NCI-H510A treated with DMSO at 0.1 percent for 48 hours (cell line): Measurements from ENCODE around the gene REXO1.

Experiments used
- DNase-seq: peaks from one replicate; lab custom pipeline; 2025; lab: John Stamatoyannopoulos, UW

The REXO1 gene

DNA sequence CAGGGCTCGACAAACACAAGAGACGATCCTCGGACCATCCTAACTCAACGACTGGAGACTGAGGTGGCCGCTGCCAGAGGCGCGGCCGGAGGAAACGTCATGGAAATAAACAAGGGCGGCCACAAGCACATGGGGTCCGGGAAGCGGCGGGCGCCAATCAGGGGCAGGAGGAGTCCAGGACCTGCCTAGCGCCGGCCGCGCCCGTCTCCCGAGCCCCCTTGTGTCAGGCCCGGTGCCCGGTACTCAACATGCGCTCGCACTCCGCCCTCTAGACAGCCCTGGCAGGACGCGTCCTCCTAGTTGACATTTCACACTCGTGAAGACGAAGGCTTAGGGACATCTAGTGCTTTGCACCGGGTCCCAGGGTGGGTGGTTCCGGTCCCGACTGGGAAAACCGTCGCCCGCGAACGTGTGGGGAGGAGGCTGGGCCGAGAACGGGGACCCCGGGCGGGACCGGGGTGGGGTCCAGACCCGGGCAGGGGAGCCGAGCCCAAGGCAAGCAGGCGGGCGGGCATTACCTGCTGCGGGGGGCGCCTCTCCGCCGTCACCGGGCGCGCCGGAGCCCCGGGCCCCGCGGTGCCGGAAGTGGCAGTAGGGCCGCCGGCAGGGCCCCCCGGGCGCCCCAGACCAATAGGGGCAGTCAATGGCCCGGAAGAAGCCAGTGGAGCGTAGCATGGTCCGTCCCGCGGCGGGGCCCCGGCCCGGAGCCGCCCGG, 442 bp downstream of the REXO1 start:
- no peak for DNase-seq

GRCh38 chr19:1847348-1847683, 967 bp downstream of the REXO1 start:
- DNase-seq, result no peak

- no peak for DNase-seq
These were observed 1.6 kb downstream of the REXO1 start for GRCh38 chr19:1846517-1847204.

DNA sequence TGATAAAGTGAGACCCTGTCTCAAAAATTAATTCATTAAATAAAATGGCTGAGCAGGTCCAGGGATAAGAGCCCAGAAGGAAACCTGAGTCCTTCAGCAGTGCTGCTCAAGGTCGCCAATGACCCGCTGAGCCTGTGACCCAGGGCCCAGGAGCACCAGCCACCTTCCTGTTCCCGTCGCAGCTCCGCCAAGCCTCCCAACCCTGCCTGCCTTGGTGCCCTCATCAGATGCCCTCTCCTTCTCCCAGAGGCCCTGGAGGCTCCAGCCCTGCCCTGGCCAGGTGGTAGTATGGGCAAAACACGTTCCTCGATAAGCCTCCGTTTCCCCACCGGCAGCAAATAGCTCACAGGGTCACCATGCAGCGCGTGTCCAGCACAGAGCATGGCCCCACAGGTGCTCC, 2.6 kb downstream of the REXO1 start:
- DNase-seq, result no peak

DNA sequence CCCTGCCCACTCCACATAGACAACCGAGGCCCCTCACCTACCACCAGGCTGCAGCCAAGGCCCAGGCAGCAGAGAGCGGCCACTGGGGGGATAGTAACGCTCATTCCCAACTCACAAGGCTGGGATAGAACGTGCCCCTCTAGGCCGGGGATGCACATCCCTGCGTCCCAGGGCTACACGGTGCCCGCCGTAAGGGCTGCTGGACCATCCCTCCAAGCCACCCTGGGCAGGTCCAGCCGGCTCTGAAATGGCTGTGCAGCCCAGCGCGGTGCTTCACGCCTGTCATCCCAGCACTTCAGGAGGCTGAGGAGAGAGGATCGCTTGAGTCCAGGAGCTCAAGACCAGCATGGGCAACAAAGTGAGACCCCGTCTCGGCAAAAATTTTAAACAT, 3.2 kb downstream of the REXO1 start:
- no peak for DNase-seq

GRCh38 chr19:1844513-1845124, 3.7 kb downstream of the REXO1 start:
- no peak for DNase-seq

DNA sequence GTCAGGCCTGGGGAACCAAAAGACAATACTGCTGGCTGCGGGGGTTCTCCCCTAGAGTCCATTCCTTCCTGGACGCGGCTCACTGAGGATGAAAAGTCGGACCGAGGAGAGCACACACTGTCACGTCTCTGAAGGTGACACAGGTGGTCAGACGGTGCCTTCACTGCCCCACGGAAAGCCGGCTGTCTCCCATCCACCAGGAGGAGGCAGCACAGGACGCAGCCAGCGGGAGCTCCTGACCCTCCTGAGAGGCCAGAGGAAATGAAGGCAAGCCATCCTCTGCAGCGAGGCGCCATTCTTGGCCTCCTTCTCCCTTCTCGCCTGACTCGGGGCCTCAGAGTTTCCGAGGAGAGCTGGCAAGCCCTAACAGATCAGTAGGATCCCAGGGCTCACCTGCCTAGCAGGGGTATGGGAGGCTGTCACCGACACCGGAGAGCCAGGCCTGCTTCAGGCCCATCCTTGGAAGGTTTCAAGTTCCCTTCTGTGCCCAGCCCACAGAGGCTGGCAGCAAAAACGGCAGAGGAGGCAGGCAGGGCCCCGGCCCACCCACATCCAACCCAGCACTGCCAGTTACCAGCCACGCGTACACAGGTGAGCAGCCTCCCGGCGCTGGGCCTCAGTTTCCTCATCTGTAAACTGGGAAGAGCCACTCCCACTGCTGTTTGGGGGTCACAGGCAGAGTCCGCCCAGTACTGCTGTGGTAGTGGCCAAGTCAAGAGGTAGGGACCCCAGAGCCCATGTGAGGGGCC, 4.5 kb downstream of the REXO1 start:
- no peak for DNase-seq

DNA sequence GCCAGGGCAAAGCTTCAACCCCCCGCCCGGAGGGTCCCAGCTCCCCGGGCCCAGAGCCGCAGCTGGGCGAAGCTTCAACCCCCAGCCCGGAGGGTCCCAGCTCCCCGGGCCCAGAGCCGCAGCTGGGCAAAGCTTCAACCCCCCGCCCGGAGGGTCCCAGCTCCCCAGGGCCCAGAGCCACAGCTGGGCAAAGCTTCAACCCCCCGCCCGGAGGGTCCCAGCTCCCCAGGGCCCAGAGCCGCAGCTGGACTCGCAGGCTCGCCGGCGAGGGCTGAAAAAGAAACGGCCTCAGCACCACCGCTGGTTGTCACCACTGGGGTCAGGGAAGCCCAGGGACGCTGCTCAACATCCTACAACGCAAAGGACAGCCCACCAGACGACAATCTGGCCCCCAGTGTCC, 5.2 kb downstream of the REXO1 start:
- no peak for DNase-seq

DNA sequence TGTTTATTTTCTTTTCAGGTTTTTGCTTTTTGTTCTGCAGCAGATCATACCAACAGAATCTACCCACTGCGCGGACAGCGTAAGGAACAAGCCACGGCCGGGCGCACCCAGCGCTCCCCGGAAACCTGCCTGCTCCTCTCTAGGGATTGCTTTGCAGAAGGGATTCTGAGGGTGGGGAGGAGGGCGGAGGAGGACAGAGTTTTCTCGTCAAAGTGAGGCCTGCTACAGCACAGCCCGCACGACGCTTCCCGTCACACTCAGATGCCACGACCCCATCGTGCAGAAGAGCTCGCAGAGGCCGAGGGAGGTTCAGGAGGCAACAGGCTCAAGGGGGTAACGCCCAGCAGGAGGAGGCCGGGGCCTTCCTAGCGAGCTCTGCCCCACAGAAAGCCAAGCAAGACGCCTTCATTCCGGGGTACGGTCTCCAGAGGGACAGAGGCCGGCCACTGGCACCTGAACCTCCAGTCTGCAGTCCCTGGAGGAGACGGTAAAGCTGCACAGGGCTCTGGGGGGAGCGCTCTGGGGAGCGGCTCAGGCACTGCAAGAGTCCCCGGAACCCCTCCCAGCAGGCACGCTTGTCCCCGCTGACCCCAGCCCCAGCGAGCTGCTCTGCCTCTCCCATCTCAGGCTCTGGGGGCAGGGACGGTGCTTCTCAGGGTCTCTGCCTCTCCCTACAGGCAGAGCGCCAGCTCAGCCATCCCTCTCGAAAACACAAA, 6.9 kb downstream of the REXO1 start:
- no peak for DNase-seq

DNA sequence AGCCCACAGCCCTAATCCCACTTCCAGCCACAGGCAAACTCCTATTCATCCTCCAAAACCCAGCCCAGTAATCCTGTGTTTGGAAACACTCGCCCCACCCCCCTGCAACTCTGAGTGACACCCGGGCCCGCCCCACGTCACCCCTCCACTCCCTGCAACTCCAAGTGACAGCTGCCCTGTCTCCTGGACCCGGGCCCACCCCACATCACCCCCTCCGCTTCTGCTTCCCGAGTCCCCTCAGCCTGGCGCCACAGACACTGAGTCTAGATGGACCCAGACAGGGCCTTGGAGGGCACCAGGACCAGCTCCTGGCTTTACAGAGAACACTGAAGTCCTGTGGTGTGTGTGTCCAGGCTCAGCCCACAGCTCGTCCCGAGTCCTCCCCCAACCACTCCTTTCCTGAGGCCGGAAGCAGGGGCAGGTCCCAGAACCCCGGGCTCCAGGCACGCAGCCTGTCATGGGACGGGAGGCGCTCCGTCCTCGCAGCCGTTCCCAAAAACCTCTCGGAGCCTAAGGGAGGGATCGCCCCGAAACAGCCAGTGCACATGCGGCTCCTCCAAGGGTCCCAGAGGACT, 7.7 kb downstream of the REXO1 start:
- no peak for DNase-seq

GRCh38 chr19:1839658-1840540, 8.4 kb downstream of the REXO1 start:
- no peak for DNase-seq

- no peak for DNase-seq
These were observed 10.6 kb downstream of the REXO1 start for GRCh38 chr19:1837625-1838105.

DNA sequence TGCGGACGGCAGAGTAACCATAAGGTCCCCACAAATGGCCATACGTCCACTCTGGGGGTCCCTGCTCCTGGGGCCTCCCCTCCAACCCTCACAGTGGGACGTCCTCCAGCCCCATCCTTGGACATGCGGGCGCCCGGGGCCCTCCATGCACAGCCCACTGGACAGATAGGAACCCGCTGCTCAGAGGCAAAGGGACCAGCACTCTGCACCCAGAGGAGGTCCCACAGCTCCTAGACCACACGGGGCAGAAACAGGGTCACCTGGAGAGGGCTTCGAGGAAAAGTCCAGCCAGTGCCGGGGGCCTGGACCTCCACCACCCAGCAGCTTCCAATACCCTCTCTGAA, 11.1 kb downstream of the REXO1 start:
- no peak for DNase-seq

DNA sequence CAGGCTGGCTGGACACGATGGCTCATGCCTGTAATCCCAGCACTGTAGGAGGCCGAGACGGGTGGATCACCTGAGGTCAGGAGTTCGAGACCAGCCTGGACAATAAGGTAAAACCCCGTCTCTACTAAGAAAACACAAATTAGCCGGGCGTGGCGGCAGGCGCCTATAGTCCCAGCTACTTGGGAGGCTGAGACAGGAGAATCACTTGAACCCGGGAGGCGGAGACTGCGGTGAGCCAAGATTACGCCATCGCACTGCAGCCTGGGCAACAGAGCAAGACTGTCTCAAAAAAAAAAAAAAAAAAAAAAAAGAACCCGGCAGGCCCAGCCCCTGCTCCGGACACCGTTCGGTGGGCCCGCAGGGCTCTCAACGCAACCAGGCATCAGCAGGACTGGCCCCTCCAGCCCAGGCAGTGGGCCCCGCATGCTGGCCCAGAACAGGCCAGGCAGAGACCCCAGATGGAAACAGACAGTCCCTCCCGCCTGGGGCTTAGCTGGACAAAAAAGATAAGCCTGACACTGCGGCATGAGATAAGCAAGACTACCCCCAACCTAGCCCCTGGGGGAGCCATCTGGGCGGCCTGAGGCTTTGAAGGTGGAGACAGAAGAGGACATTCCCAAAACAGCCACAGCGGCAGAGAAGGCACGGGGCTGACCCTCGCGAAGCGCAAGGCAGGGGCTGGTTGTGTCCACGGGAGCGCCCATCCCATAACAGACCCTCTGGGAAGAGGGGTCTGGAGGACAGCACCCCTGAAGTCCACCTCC, 11.6 kb downstream of the REXO1 start:
- DNase-seq, result no peak

DNA sequence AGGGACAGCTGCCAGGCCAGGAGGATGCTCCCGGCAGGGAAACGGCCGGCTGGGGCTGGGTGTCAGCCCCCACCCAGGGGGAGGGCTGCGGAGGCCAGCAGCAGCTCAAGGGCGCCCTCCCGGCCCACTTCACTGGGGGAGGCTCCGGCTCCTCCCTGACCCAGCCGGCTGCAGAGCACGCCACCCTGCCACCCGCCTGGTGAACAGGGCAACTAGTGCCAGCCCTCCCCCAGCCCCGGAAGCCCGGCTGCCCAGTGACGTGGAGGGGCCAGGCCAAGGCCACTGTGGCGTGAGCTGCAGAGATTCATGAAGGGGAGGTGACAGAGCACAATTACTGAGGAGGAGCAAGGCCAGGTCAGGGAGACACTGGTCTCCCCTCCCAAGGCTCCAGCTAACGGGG, 14.7 kb downstream of the REXO1 start:
- DNase-seq, result no peak

GRCh38 chr19:1832046-1832663, 16.1 kb downstream of the REXO1 start:
- no peak for DNase-seq

DNA sequence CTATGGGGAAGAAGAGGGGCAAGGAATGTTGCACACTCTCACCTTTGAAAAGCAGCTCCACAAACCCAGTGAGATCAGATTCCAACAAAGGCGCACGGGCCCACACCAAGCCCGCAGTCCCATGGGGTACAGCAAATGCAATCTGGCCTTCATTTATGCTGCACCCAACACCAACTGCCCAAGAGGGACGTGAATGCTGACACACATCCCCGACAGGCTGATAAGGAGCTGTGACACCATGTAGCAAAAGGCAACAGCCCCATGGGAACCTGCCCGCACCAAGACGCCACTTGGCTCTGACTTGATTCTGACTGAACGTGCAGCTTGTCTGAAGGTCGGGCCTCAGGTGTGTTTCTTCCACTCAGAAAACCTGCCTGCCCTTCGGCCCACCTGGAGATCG, 17.3 kb downstream of the REXO1 start:
- no peak for DNase-seq

DNA sequence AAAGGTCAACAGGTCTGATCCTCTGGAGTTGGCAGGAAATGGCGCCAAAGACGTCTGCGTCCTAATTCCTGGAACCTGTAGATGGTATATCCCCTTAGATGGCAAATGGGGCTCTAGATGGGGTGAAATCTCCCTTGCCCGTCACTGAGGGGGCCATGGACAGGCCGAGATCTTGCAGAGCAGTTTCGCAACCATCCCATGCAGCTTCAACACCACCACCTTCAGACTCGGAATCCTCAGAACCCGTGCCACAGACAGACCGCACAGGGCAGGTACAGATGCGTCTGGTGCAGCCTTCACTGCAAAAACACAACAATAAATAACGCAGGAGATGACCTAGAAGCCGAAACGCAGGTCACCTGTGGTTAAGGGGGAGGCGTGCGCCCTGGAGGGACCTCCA, 17.7 kb downstream of the REXO1 start:
- no peak for DNase-seq

GRCh38 chr19:1829958-1830357, 18.3 kb downstream of the REXO1 start:
- no peak for DNase-seq
